ENCODE data around the gene TRMT2B. TPM values are rescaled to one million over a fixed set of nuclear protein-coding genes. Genes with fewer than 3 reads are reported as not detected.

The TRMT2B gene
- total RNA-seq, 1 experiment from 2014 or later, result 13.7 TPM

DNA sequence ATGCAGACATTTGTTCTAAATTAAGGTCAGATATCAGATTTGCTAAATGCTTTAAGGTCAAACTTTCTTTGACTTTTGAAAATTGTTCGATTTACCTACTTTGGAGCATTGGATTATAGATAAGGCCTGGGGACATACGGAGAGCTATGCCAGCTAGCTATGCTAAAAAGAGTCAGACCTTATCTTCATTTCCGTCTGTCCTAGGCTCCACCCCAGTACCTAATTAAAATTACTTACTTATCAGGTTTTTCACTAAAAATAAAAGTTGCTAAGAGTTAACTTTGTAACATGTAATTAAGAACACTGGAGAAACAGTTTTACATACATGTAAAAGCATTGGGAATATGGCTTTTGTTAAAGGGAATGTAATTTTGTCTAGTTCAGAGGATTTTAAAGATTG, 19.7 kb upstream of the TRMT2B start:
- no peak overlapping the region for H3K9ac ChIP-seq (ENCODE audit: extremely low read depth, insufficient read length, low read length)
- no peaks in the 10 kb centered on the region for H3K79me1 ChIP-seq (ENCODE audit: insufficient read depth, low read depth, low read length, poor library complexity, severe bottlenecking)
- no peaks in the 10 kb centered on the region for H3K4me1 ChIP-seq (ENCODE audit: insufficient read depth, low read length)
- Mint-ChIP-seq H3K36me3 (ENCODE audit: insufficient read depth in 1 of 3, low read depth in 3 of 3) (peaks cover 0 to 3% (median 3%) of the 10 kb centered on the region in 3 experiments; a peak in 2 of 7 replicates), H3K9me3 (peaks cover 51 to 52% of the 10 kb centered on the region in 2 experiments), H3K27ac (no peak overlapping the region), H3K27me3 (ENCODE audit: low read depth) (no peaks in the 10 kb centered on the region), H3K4me3 (no peak overlapping the region), H3K4me1 (no peaks in the 10 kb centered on the region)
- peaks cover 7% of the 10 kb centered on the region for H3K9me3 ChIP-seq (ENCODE audit: control insufficient read depth, low read depth, low read length)
- no peak overlapping the region for H2BK20ac ChIP-seq (ENCODE audit: low read depth, low read length, poor library complexity, severe bottlenecking)
- H3K79me2 ChIP-seq (ENCODE audit: insufficient read depth, low read length), result no peaks in the 10 kb centered on the region
- H2BK15ac ChIP-seq (ENCODE audit: low read depth, low read length), result no peak overlapping the region
- H2BK5ac ChIP-seq (ENCODE audit: insufficient read length, low read length), result no peak overlapping the region
- no peak overlapping the region for H3K4me2 ChIP-seq (ENCODE audit: insufficient read depth, insufficient read length, low read length)
- TF ChIP-seq, protein P1, sequence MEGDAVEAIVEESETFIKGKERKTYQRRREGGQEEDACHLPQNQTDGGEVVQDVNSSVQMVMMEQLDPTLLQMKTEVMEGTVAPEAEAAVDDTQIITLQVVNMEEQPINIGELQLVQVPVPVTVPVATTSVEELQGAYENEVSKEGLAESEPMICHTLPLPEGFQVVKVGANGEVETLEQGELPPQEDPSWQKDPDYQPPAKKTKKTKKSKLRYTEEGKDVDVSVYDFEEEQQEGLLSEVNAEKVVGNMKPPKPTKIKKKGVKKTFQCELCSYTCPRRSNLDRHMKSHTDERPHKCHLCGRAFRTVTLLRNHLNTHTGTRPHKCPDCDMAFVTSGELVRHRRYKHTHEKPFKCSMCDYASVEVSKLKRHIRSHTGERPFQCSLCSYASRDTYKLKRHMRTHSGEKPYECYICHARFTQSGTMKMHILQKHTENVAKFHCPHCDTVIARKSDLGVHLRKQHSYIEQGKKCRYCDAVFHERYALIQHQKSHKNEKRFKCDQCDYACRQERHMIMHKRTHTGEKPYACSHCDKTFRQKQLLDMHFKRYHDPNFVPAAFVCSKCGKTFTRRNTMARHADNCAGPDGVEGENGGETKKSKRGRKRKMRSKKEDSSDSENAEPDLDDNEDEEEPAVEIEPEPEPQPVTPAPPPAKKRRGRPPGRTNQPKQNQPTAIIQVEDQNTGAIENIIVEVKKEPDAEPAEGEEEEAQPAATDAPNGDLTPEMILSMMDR (conservative IDR thresholded peaks at IDR 0.05), result no peak
- no peak overlapping the region for H3K18ac ChIP-seq (ENCODE audit: insufficient read length, low read depth, low read length)
- no peak overlapping the region for H3K4ac ChIP-seq (ENCODE audit: low read depth, low read length)
- H3K27ac ChIP-seq (ENCODE audit: insufficient read length, low read depth, low read length), result no peak overlapping the region
- H2AK5ac ChIP-seq (ENCODE audit: insufficient read length, low read length), result no peak overlapping the region
- H4K8ac ChIP-seq (replicated peaks; ENCODE audit: insufficient read length, low read depth, low read length), result no peak overlapping the region
- WGBS (ENCODE audit: extremely low coverage, insufficient read length, low lambda C conversion rate), result no CpG with 5 or more reads among the region's 3 CpGs
- no peak overlapping the region for H2BK120ac ChIP-seq (ENCODE audit: low read depth, low read length, poor library complexity, severe bottlenecking)
- H3K14ac ChIP-seq (ENCODE audit: insufficient read depth, low read length), result no peak overlapping the region
- no peak overlapping the region for H4K91ac ChIP-seq (ENCODE audit: insufficient read length, low read depth, low read length)
- no peaks in the 10 kb centered on the region for H3K23me2 ChIP-seq (ENCODE audit: insufficient read length, low read depth, low read length, poor library complexity, severe bottlenecking)
- no peak overlapping the region for H4K5ac ChIP-seq (ENCODE audit: insufficient read length, low read depth, low read length)
- H3K56ac ChIP-seq (ENCODE audit: insufficient read length, low read depth, low read length), result no peak overlapping the region
- no peak overlapping the region for H2AFZ ChIP-seq (ENCODE audit: low read length)
- no peak overlapping the region for H3T11ph ChIP-seq (ENCODE audit: low read length)
- no peak overlapping the region for H3K23ac ChIP-seq (ENCODE audit: insufficient read length, low read depth, low read length)
- no peaks in the 10 kb centered on the region for H4K20me1 ChIP-seq (ENCODE audit: control insufficient read depth, insufficient read depth, insufficient read length)
- no peaks in the 10 kb centered on the region for H3K27me3 ChIP-seq (ENCODE audit: insufficient read depth, low read length)
- DNase-seq, result no peak
- H2BK12ac ChIP-seq (ENCODE audit: insufficient read length, low read depth, low read length), result no peak overlapping the region

Measured in H9 (cell line).